IMR-90 (cell line): ENCODE results near the gene CSNK2A3. TPM values are rescaled to one million over a fixed set of nuclear protein-coding genes. Genes with fewer than 3 reads are reported as not detected.

Source experiments
- ATAC-seq: fragments of 200-7000 bp; cut with Tn5 transposase; 2 replicates; pipeline ENCODE4 v1.9.1; 2020; ENCODE audit warnings: low read depth, mild to moderate bottlenecking, moderate library complexity
- BruUV-seq: library from RNA; stranded (reverse); fragments of 400-500 nt; replicated peaks from 2 replicates; lab custom pipeline; 2021; lab: Mats Ljungman, UMichigan
- CTCF ChIA-PET: fragments of 300-600 bp; formaldehyde crosslinking; extraction: SDS; loops from one replicate; lab custom pipeline; 2021; ENCODE audit warnings: antibody characterized with exemption; lab: Yijun Ruan, JAX
- POLR2A ChIA-PET: fragments of 300-600 bp; sonication (Branson Sonifier 250); formaldehyde crosslinking; loops from one replicate; lab custom pipeline; 2022; ENCODE audit warnings: antibody characterized with exemption; ENCODE audit not compliant: unreplicated experiment; lab: Charles Lee
- DNase-seq: peaks from one replicate; pipeline ENCODE4 v3.0.0; 2013
- H2AFZ ChIP-seq: replicated peaks from 2 replicates; pipeline ENCODE3; 2013; ENCODE audit warnings: low read length, mild to moderate bottlenecking; ENCODE audit not compliant: poor library complexity
- H2AK5ac ChIP-seq: 2 replicates; pipeline ENCODE4 v1.6.1; 2013; ENCODE audit warnings: low read depth, low read length, inconsistent platforms
- H2AK9ac ChIP-seq: replicated peaks from 2 replicates; pipeline ENCODE3; 2013; ENCODE audit warnings: mild to moderate bottlenecking, low read depth, low read length, moderate library complexity; ENCODE audit not compliant: poor library complexity
- H2BK120ac ChIP-seq: 2 replicates; pipeline ENCODE4 v1.6.1; 2013; ENCODE audit warnings: low read depth, low read length, inconsistent platforms
- H2BK15ac ChIP-seq: 3 replicates; pipeline ENCODE4 v1.6.1; 2013; ENCODE audit warnings: low read depth, low read length, inconsistent platforms
- H2BK20ac ChIP-seq: 2 replicates; pipeline ENCODE4 v1.6.1; 2013; ENCODE audit warnings: low read depth, mild to moderate bottlenecking, inconsistent platforms, low read length, moderate library complexity
- H2BK5ac ChIP-seq: 2 replicates; pipeline ENCODE4 v1.6.1; 2013; ENCODE audit warnings: mild to moderate bottlenecking, low read depth, low read length, inconsistent platforms; ENCODE audit not compliant: poor library complexity, severe bottlenecking
- H3K14ac ChIP-seq: replicated peaks from 2 replicates; pipeline ENCODE4 v1.6.1; 2013; ENCODE audit warnings: low read depth, low read length, inconsistent platforms
- H3K18ac ChIP-seq: 2 replicates; pipeline ENCODE4 v1.6.1; 2013; ENCODE audit warnings: low read depth, low read length, control low read depth
- H3K23ac ChIP-seq: 2 replicates; pipeline ENCODE4 v1.6.1; 2013; ENCODE audit warnings: low read depth, low read length, inconsistent platforms
- H3K27ac ChIP-seq: 2 replicates; pipeline ENCODE4 v1.5.1; 2013; ENCODE audit warnings: mild to moderate bottlenecking, control low read depth, low read length; ENCODE audit not compliant: insufficient read depth
- H3K27me3 ChIP-seq: 2 replicates; pipeline ENCODE4 v1.6.1; 2013; ENCODE audit warnings: low read length; ENCODE audit not compliant: control insufficient read depth, insufficient read depth
- H3K36me3 ChIP-seq: 2 replicates; pipeline ENCODE4 v1.6.1; 2013; ENCODE audit warnings: low read length, mixed read lengths; ENCODE audit not compliant: control insufficient read depth, insufficient read depth
- H3K4ac ChIP-seq: 2 replicates; pipeline ENCODE4 v1.6.1; 2013; ENCODE audit warnings: low read depth, low read length, inconsistent platforms
- H3K4me1 ChIP-seq: 2 replicates; pipeline ENCODE4 v1.6.1; 2013; ENCODE audit warnings: low read length, mixed read lengths; ENCODE audit not compliant: control insufficient read depth, insufficient read depth
- H3K4me2 ChIP-seq: 2 replicates; pipeline ENCODE4 v1.6.1; 2013; ENCODE audit warnings: low read depth, mild to moderate bottlenecking, control low read depth, low read length, moderate library complexity
- H3K4me3 ChIP-seq: 2 replicates; pipeline ENCODE4 v1.5.1; 2013; ENCODE audit warnings: low read depth, mild to moderate bottlenecking, control low read depth, low read length, moderate library complexity; ENCODE audit not compliant: insufficient read depth
- H3K56ac ChIP-seq: 2 replicates; pipeline ENCODE4 v1.6.1; 2013; ENCODE audit warnings: low read length, inconsistent platforms; ENCODE audit not compliant: insufficient read depth; ENCODE audit errors: extremely low read depth
- H3K79me1 ChIP-seq, 2 experiments: 2 replicates each; pipeline ENCODE4 v1.6.1; 2013; ENCODE audit warnings: low read length in 2 of 2, inconsistent platforms in 1 of 2, low read depth in 1 of 2
- H3K9ac ChIP-seq: 2 replicates; pipeline ENCODE4 v1.6.1; 2013; ENCODE audit warnings: low read depth, low read length, control low read depth
- H3K9me1 ChIP-seq: 2 replicates; pipeline ENCODE4 v1.6.1; 2013; ENCODE audit warnings: low read length, inconsistent platforms; ENCODE audit not compliant: insufficient read depth
- H3K9me3 ChIP-seq: 2 replicates; pipeline ENCODE4 v1.6.1; 2013; ENCODE audit warnings: low read length; ENCODE audit not compliant: control insufficient read depth, insufficient read depth
- H4K20me1 ChIP-seq: 2 replicates; pipeline ENCODE4 v1.6.1; 2013; ENCODE audit warnings: low read length, inconsistent platforms; ENCODE audit not compliant: insufficient read depth
- H4K5ac ChIP-seq: 2 replicates; pipeline ENCODE4 v1.6.1; 2013; ENCODE audit warnings: mild to moderate bottlenecking, low read depth, low read length, control low read depth
- H4K8ac ChIP-seq, 2 experiments: 2 replicates each; pipeline ENCODE4 v1.6.1; 2013; ENCODE audit warnings: low read depth in 2 of 2, low read length in 2 of 2, control low read depth in 1 of 2, inconsistent platforms in 1 of 2
- H4K91ac ChIP-seq: 2 replicates; pipeline ENCODE4 v1.6.1; 2013; ENCODE audit warnings: low read depth, low read length, inconsistent platforms; ENCODE audit not compliant: insufficient read depth
- BHLHE40 ChIP-seq: fragments of 150-350 bp; IDR thresholded peaks from 2 replicates; pipeline ENCODE4 v1.6.1; 2016; ENCODE audit warnings: mild to moderate bottlenecking, low read depth, low read length
- CEBPB ChIP-seq: IDR thresholded peaks from 2 replicates; pipeline ENCODE4 v1.6.1; 2012; ENCODE audit warnings: low read depth, low read length, improper control_type of control experiment
- CHD1 ChIP-seq: IDR thresholded peaks from 2 replicates; pipeline ENCODE4 v1.6.1; 2012; ENCODE audit warnings: low read depth, low read length, improper control_type of control experiment
- CTCF ChIP-seq: conservative IDR thresholded peaks from 2 replicates; pipeline ENCODE4 v1.5.1; 2012; ENCODE audit warnings: mild to moderate bottlenecking, low read depth, low read length, improper control_type of control experiment
- ELK1 ChIP-seq: fragments of 150-350 bp; IDR thresholded peaks from 2 replicates; pipeline ENCODE4 v1.6.1; 2016; ENCODE audit warnings: low read depth, mild to moderate bottlenecking, low read length, moderate library complexity, borderline replicate concordance
- FOS ChIP-seq: fragments of 150-350 bp; IDR thresholded peaks from 2 replicates; pipeline ENCODE4 v1.6.1; 2016; ENCODE audit warnings: low read depth, low read length
- MAFK ChIP-seq: IDR thresholded peaks from 2 replicates; pipeline ENCODE4 v1.6.1; 2012; ENCODE audit warnings: low read depth, low read length, improper control_type of control experiment
- MAZ ChIP-seq: IDR thresholded peaks from 2 replicates; pipeline ENCODE4 v1.6.1; 2012; ENCODE audit warnings: low read depth, mild to moderate bottlenecking, low read length, improper control_type of control experiment, moderate library complexity, borderline replicate concordance
- MXI1 ChIP-seq: IDR thresholded peaks from 2 replicates; pipeline ENCODE4 v1.6.1; 2012; ENCODE audit warnings: low read depth, mild to moderate bottlenecking, low read length, moderate library complexity, borderline replicate concordance
- NFE2L2 ChIP-seq: fragments of 150-350 bp; IDR thresholded peaks from 2 replicates; pipeline ENCODE4 v1.6.1; 2016; ENCODE audit warnings: low read depth, mild to moderate bottlenecking, low read length
- POLR2A ChIP-seq: IDR thresholded peaks from 2 replicates; pipeline ENCODE4 v1.6.1; 2012; ENCODE audit warnings: mild to moderate bottlenecking, low read depth, low read length
- RAD21 ChIP-seq: IDR thresholded peaks from 2 replicates; pipeline ENCODE4 v1.6.1; 2012; ENCODE audit warnings: low read length, improper control_type of control experiment
- RCOR1 ChIP-seq: IDR thresholded peaks from 2 replicates; pipeline ENCODE4 v1.6.1; 2012; ENCODE audit warnings: mild to moderate bottlenecking, low read length, improper control_type of control experiment; ENCODE audit not compliant: insufficient replicate concordance
- RFX5 ChIP-seq: IDR thresholded peaks from 2 replicates; pipeline ENCODE4 v1.8.0; 2012; ENCODE audit warnings: low read depth, mild to moderate bottlenecking, low read length, moderate library complexity
- SMC3 ChIP-seq: fragments of 150-350 bp; IDR thresholded peaks from 2 replicates; pipeline ENCODE4 v1.6.1; 2016; ENCODE audit warnings: low read depth, mild to moderate bottlenecking, antibody characterized with exemption, low read length, moderate library complexity
- WGBS, 2 experiments: methylation state at CpG; one replicate each; pipeline versions ENCODE4 v1.1.5 to v1.1.7; 2013; ENCODE audit warnings: missing lambda C conversion rate in 2 of 2; ENCODE audit not compliant: insufficient read length in 1 of 2; ENCODE audit errors: extremely low coverage in 2 of 2; 5-methylcytosine and 5-hydroxymethylcytosine counted together
- dilution Hi-C: fragments of 300-500 bp; cut with HindIII; formaldehyde crosslinking; loops from one replicate; pipeline ENCODE4 v1.14.3; 2018; ENCODE audit warnings: low sequenced_read_pairs; ENCODE audit not compliant: unreplicated experiment
- in situ Hi-C: fragments of 300-500 bp; cut with MboI; formaldehyde crosslinking; loops from 3 replicates; pipeline ENCODE4 v1.14.3; 2019; ENCODE audit warnings: low sequenced_read_pairs, inconsistent platforms, mixed read lengths
- intact Hi-C: fragments of 100-400 bp; cut with micrococcal nuclease; formaldehyde crosslinking; loops from 2 replicates; pipeline ENCODE4 v1.10.0; 2022
- polyA plus RNA-seq, 3 experiments: library from polyadenylated mRNA; depleted of rRNA; stranded (reverse); fragments of >200 nt; gene quantifications; 2 replicates each; pipeline ENCODE4 v1.2.3, GENCODE V29; 2012; ENCODE audit warnings: low replicate concordance in 1 of 3
- total RNA-seq: library from RNA; depleted of rRNA; stranded (reverse); fragments of >200 nt; gene quantifications from 2 replicates; pipeline ENCODE4 v1.2.3, GENCODE V29; 2012
- TF ChIP-seq, protein P1 (sequence below): fragments of 150-350 bp; IDR thresholded peaks from 2 replicates; pipeline ENCODE4 v1.6.1; 2017; ENCODE audit warnings: mild to moderate bottlenecking, antibody characterized with exemption, low read length, low read depth

CSNK2A3 gene
- total and polyA plus RNA-seq, 2 of the 4 experiments (the other 2 are of a cell fraction), result 1.2 to 3.2 TPM

DNA sequence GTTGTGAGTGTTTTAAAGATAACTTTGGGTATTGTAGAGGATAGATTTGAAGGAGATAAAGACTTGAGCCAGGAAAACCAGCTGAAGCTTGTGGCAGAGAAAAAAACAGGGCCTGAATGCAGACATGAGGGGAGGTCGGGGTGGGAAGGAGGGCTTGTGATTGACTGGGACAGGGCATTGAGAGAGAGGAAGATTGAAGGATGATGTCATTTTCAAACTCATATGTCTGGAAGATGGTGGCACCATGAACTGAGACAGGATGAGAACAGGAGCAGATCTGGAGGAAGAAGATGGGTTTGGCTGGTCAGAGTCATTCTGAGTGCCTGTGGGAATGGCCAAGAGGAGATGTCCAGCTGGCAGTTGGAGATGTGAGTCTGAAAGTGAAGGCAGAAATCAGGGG lies 14.7 kb downstream of the CSNK2A3 start:
- Histone ChIP-seq H2AK9ac (no peak overlapping the region), H3K4me1 (no peaks in the 10 kb centered on the region), H2AFZ (no peak overlapping the region), H3K27me3 (peaks cover 11% of the 10 kb centered on the region), H3K56ac (no peak overlapping the region), H3K4ac (no peak overlapping the region), H4K8ac (no peak overlapping the region), H3K18ac (no peak overlapping the region), H3K4me3 (no peak overlapping the region), H4K20me1 (no peaks in the 10 kb centered on the region), H3K36me3 (no peaks in the 10 kb centered on the region), H3K9me1 (no peaks in the 10 kb centered on the region), H3K4me2 (no peak overlapping the region), H3K9ac (no peak overlapping the region), H2BK15ac (no peak overlapping the region), H2AK5ac (no peak overlapping the region), H4K5ac (no peak overlapping the region), H2BK5ac (no peak overlapping the region), H3K23ac (no peak overlapping the region), H4K91ac (no peak overlapping the region), H2BK20ac (no peak overlapping the region), H3K9me3 (no peaks in the 10 kb centered on the region), H3K79me1 (no peaks in the 10 kb centered on the region), H2BK120ac (no peak overlapping the region), H3K27ac (no peak overlapping the region), H3K14ac (no peak overlapping the region)
- in situ Hi-C loops (no loop called here), dilution Hi-C loops (no loop called here), intact Hi-C loops (no loop called here)
- ChIA-PET POLR2A (no interaction called here), CTCF (interaction anchor here (0.7 kb wide), 1 partner anchor 1123 kb away, joined by 4 read pairs; no protein-coding TSS in a partner anchor)
- WGBS, 2 experiments, result 89% methylated on average over 1 of the region's 1 CpG; no CpG with 5 or more reads in 1 of the 2 experiments
- no TSS peak for BruUV-seq
- no peak for DNase-seq
- TF ChIP-seq, protein P1, sequence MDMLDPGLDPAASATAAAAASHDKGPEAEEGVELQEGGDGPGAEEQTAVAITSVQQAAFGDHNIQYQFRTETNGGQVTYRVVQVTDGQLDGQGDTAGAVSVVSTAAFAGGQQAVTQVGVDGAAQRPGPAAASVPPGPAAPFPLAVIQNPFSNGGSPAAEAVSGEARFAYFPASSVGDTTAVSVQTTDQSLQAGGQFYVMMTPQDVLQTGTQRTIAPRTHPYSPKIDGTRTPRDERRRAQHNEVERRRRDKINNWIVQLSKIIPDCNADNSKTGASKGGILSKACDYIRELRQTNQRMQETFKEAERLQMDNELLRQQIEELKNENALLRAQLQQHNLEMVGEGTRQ, result no peak
- TF ChIP-seq NFE2L2 (no peak), CHD1 (no peak), MXI1 (no peak), RCOR1 (no peak), ELK1 (no peak), FOS (no peak), CTCF (no peak), RAD21 (no peak), MAFK (no peak), RFX5 (no peak), SMC3 (no peak), BHLHE40 (no peak), CEBPB (no peak), POLR2A (no peak), MAZ (no peak)
- ATAC-seq, result no peak
